HEK293T (cell line): Measurements from ENCODE around the gene SCAP.
"Not testable (repeated sequence)": the region's sequence is repeated elsewhere in the genome, so short reads cannot be mapped to it uniquely, and the experiment has no call there.

ENCODE experiments used
- CTCF ChIA-PET: fragments of 350-600 bp; formaldehyde crosslinking; extraction: SDS; loops from one replicate; lab custom pipeline; 2021; ENCODE audit warnings: antibody characterized with exemption, inconsistent platforms; lab: Yijun Ruan, JAX
- POLR2A ChIA-PET: fragments of 350-600 bp; formaldehyde crosslinking; extraction: SDS; loops from one replicate; lab custom pipeline; 2020; ENCODE audit warnings: antibody characterized with exemption, inconsistent platforms; lab: Yijun Ruan, JAX
- DNase-seq: peaks from one replicate; pipeline ENCODE4 v3.0.0; 2012; ENCODE audit warnings: mixed read lengths; ENCODE audit errors: extremely low spot score
- ARNT ChIP-seq: fragments of 450-650 bp; IDR thresholded peaks from 2 replicates; pipeline ENCODE4 v1.6.1; 2017; ENCODE audit warnings: mild to moderate bottlenecking
- BHLHE40 ChIP-seq: fragments of 450-650 bp; IDR thresholded peaks from 2 replicates; pipeline ENCODE4 v1.6.1; 2016; ENCODE audit warnings: mild to moderate bottlenecking, moderate library complexity, borderline replicate concordance
- CTBP1 ChIP-seq: fragments of 450-650 bp; IDR thresholded peaks from 2 replicates; pipeline ENCODE4 v1.6.1; 2016; ENCODE audit warnings: borderline replicate concordance
- ELF4 ChIP-seq: fragments of 450-650 bp; IDR thresholded peaks from 2 replicates; pipeline ENCODE4 v1.6.1; 2017; ENCODE audit warnings: antibody characterized with exemption
- FOXA1 ChIP-seq: fragments of 450-650 bp; IDR thresholded peaks from 2 replicates; pipeline ENCODE4 v1.6.1; 2016; ENCODE audit warnings: mild to moderate bottlenecking
- FOXK2 ChIP-seq: fragments of 450-650 bp; IDR thresholded peaks from 2 replicates; pipeline ENCODE4 v1.6.1; 2016; ENCODE audit warnings: mild to moderate bottlenecking
- FOXM1 ChIP-seq: fragments of 450-650 bp; IDR thresholded peaks from 2 replicates; pipeline ENCODE4 v1.6.1; 2017; ENCODE audit warnings: mild to moderate bottlenecking, borderline replicate concordance
- HDGF ChIP-seq: fragments of 450-650 bp; IDR thresholded peaks from 2 replicates; pipeline ENCODE4 v1.6.1; 2017; ENCODE audit warnings: antibody characterized with exemption, borderline replicate concordance
- L3MBTL2 ChIP-seq: fragments of 450-650 bp; conservative IDR thresholded peaks from 2 replicates; pipeline ENCODE4 v1.6.1; 2016; ENCODE audit warnings: mild to moderate bottlenecking
- LEF1 ChIP-seq: fragments of 450-650 bp; IDR thresholded peaks from 2 replicates; pipeline ENCODE4 v1.6.1; 2017; ENCODE audit warnings: mild to moderate bottlenecking, borderline replicate concordance
- NFRKB ChIP-seq: fragments of 450-650 bp; IDR thresholded peaks from 2 replicates; pipeline ENCODE4 v1.6.1; 2016; ENCODE audit warnings: mild to moderate bottlenecking, moderate library complexity
- SP1 ChIP-seq: fragments of 450-650 bp; IDR thresholded peaks from 2 replicates; pipeline ENCODE4 v1.6.1; 2017
- SUZ12 ChIP-seq: fragments of 450-650 bp; IDR thresholded peaks from 2 replicates; pipeline ENCODE4 v1.6.1; 2016; ENCODE audit warnings: mild to moderate bottlenecking
- TARDBP ChIP-seq: fragments of 450-650 bp; IDR thresholded peaks from 2 replicates; pipeline ENCODE4 v1.6.1; 2016
- ZNF384 ChIP-seq: fragments of 450-650 bp; IDR thresholded peaks from 2 replicates; pipeline ENCODE4 v1.6.1; 2016
- TF ChIP-seq, protein P1 (sequence below): fragments of 450-650 bp; IDR thresholded peaks from 2 replicates; pipeline ENCODE4 v1.6.1; 2016

SCAP gene

DNA sequence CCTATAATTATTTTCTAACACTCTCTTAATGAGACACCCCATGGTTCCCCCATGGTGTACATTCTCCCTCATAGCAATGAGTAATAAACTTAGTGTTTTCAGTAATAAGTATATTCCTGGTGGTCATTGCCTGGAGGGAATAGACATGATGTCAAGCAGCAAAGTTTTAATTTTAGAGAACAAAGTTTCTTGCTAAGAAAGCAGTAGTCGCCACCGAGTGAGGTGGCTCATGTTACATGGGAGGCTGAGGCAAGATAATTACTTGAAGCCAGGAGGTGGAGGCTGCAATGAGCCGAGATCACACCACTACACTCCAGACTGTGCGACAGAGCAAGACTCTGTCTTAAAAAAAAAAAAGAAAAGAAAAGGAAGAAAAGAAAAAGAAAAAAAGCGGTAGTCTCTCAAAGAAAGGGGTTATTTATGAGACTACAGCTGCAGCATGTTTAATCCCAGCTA is 40.2 kb upstream of the SCAP start:
- TF ChIP-seq LEF1 (no peak), SUZ12 (no peak), FOXM1 (no peak), ELF4 (no peak), HDGF (no peak), CTBP1 (no peak), L3MBTL2 (peak; percentile 51; the same call in 1 of the 2 replicates)
- ChIA-PET POLR2A (interaction anchor here (0.6 to 1.8 kb wide), 3 partner anchors 41 to 656 kb away, joined by 3 to 5 read pairs (median 3); partner anchors contain the start of gene SCAP), CTCF (interaction anchor here (0.6 kb wide), 1 partner anchor 275 kb away, joined by 3 read pairs; no protein-coding TSS in a partner anchor)
- no peak for DNase-seq

DNA sequence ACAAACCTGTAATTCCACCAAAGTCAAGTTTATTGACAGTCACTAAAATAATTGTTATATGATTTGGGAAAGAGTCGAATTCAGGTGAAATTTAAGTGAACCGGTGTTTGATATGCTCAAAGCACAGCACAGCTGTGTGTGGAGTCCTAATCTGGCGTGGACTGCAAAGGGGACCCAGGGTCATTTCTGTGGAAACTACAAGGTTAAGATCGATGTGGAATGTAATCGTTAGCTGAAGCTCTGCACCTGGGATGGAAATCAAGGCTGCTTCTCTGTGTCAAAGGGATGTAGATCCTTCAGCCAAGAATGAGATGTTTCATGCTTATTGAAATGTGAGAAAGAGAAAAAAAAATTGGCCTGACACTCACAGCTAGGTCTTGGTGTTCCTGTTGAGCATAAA is 39.4 kb upstream of the SCAP start:
- DNase-seq = no peak
- ChIA-PET CTCF (no interaction called here), POLR2A (interaction anchor here (1.8 kb wide), 1 partner anchor 40 kb away, joined by 5 read pairs; the partner anchor contains the start of gene SCAP)
- TF ChIP-seq FOXM1 (no peak), NFRKB (no peak), CTBP1 (no peak), BHLHE40 (no peak), SUZ12 (no peak), LEF1 (no peak), L3MBTL2 (no peak), SP1 (no peak), ARNT (no peak), TARDBP (no peak), ELF4 (no peak)

DNA sequence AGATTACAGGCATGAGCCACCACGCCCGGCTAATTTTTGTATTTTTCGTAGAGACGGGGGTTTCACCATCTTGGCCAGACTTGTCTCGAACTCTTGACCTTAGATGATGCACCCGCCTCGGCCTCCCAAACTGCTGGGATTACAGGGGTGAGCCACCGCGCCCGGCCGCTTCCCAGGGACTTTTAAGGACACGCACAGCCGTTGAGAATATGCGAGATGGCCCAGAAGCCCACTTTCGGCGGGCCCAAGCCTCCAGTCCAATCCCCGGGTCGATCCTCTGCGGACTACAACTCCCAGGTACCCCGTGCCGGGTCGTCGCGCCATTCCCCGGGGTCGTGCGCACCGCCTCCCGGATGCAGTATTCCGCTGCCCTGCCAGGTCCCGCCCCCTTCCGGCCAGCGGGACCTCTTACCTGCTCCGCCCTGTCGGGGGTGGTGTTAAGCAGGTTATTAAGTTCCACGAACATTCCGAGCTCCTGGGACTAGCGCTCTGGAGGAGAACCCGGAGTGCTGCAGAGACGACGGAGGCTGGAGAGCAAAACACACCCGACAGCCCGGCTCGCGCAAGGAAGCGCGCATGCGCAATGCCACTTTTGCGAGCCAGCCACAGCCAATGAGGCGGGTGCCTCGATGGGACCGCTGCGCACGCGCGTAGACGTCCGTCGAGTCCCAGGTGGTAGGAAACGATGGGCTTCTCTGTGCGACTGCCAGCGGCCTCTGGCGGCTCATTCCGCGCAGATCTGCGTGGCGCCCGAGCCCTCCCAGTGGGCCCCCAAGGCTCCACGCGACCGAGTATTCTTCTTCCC is 37.6 kb upstream of the SCAP start, which contains the start of gene ELP6:
Gene ELP6 (minus strand): TSS at position 588 of the 805 bp plus-strand sequence. CDS start 122 bp downstream, at position 466.
- ChIA-PET POLR2A (interaction anchor here (0.9 to 1.7 kb wide), 5 partner anchors 9 to 256 kb away, joined by 3 to 4 read pairs (median 4); no protein-coding TSS in a partner anchor), CTCF (no interaction called here)
- TF ChIP-seq ELF4 (peak; percentile 37; the same call in 1 of the 2 replicates), HDGF (no peak), L3MBTL2 (peak; percentile 87), FOXA1 (no peak), LEF1 (no peak), CTBP1 (no peak), NFRKB (no peak), SP1 (no peak), TARDBP (no peak), ZNF384 (no peak; the same call in 1 of the 2 replicates), FOXM1 (no peak), ARNT (no peak), FOXK2 (no peak), SUZ12 (no peak)
- DNase-seq = peak; percentile 96

DNA sequence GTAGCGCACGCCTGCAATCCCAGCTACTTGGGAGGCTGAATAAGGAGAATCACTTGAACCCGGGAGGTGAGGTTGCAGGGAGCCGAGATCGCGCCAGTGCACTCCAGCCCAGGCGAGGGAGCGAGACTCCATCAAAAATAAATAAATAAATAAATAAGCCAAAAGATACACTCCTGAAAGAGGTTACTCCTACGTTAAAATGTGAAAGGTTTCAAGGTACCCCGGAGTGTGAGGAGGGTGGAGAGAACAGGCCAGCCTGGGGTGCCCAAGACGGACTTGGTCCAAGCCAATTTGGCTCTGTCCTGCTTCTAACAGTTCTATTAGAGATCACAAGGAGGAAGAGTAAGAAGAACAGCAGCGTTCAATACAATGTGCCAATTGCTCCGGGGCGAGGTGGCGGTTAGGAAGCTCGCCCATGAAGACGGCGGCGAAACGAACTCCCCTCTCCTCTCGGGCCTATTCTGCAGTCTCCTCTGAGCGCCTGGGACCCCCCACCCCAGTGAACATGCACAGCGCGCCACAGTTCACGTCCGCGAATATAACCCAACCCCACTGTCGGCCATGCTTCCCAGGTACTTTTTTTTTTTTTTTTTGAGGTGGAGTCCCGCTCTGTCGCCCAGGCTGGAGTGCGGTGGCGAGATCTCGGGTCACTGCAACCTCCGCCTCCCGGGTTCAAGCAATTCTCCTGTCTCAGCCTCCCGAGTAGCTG is 36.8 kb upstream of the SCAP start:
- CTCF ChIA-PET = no interaction called here
- no peak for TF ChIP-seq CTBP1
- TF ChIP-seq LEF1 = no peak
- TF ChIP-seq, protein P1, sequence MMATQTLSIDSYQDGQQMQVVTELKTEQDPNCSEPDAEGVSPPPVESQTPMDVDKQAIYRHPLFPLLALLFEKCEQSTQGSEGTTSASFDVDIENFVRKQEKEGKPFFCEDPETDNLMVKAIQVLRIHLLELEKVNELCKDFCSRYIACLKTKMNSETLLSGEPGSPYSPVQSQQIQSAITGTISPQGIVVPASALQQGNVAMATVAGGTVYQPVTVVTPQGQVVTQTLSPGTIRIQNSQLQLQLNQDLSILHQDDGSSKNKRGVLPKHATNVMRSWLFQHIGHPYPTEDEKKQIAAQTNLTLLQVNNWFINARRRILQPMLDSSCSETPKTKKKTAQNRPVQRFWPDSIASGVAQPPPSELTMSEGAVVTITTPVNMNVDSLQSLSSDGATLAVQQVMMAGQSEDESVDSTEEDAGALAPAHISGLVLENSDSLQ = no peak
- no peak for TF ChIP-seq HDGF
- peak; percentile 94 for TF ChIP-seq ZNF384
- TF ChIP-seq L3MBTL2 = 0 out of 2 replicates have a peak, but pooled peaks have one; percentile 28
- TF ChIP-seq NFRKB = no peak
- no peak for DNase-seq
- POLR2A ChIA-PET = interaction anchor here (0.9 to 1.7 kb wide), 4 partner anchors 10 to 91 kb away, joined by 3 to 4 read pairs (median 4); no protein-coding TSS in a partner anchor

DNA sequence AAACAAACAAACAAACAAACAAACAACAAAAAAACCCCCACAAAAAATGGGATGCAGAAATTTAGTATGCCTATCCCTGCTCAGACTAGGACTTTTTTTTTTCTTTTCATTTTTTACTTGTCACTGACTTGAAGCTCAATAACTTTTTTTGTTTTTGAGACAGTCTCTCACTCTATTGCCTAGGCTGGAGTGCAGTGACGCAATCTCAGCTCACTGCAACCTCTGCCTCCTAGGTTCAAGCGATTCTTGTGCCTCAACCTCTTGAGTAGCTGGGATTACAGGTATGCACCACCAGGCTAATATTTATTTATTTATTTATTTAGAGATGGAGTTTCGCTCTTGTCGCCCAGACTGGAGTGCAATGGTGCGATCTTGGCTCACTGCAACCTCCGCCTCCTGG is 29.5 kb upstream of the SCAP start:
- DNase-seq, POLR2A ChIA-PET, CTCF ChIA-PET: not testable (repeated sequence)

DNA sequence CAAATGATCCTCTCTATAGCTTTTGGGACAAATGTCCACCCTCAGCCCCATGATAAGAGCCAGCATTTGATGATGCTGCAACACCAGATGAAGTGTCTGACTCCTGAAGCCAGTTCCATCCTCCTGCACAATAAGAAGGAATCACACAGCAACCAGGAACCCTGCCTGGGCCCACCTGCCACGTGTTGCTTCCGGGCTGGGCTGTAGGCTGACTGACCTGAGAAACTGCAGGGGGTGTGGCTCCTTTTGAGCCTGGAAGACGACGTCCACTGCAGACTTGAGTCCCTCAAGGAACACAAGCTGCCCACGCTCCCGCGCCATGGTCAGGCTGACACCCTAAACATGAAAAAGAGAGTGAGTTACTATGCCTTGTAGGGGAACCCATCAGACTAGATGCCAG is 28.4 kb upstream of the SCAP start:
- no peak for DNase-seq
- TF ChIP-seq SP1 (no peak), FOXA1 (no peak), HDGF (no peak), LEF1 (no peak), CTBP1 (no peak)
- TF ChIP-seq, protein P1 = no peak
- POLR2A ChIA-PET = no interaction called here
- CTCF ChIA-PET = no interaction called here

DNA sequence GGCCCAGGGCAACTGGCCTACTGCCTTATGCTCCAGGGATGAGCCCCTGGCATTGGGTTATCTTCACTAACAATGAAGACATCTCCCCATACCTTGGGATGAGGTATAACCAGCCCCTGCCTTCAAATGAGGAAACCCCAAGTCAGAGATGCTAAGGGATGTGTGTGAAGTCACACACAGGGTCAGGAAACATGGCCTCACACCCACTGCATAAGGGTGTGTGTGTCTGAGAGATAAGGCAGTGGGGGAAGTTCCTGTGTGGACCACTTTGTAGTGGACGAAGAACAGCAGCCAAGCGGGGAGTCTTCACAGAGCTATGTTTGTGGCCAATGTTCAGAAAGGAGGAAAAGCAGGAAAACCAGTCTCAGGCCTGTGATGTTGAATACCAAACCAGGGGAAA is 27.3 kb upstream of the SCAP start:
- TF ChIP-seq BHLHE40 (no peak), ZNF384 (no peak), ARNT (no peak), LEF1 (no peak)
- no peak for DNase-seq
- ChIA-PET POLR2A (no interaction called here), CTCF (no interaction called here)
